ENCODE results near the gene ACAD10.
"Not testable (repeated sequence)": the region's sequence is repeated elsewhere in the genome, so short reads cannot be mapped to it uniquely, and the experiment has no call there.

Gene ACAD10

GRCh38 chr12:111686574-111687105 lies 787 bp downstream of the ACAD10 start:
- no peak for DNase-seq (ENCODE audit: extremely low read depth in 1 of 2, low read depth in 1 of 2)

- DNase-seq (ENCODE audit: extremely low read depth in 1 of 2, low read depth in 1 of 2) = no peak
These were observed 1.4 kb downstream of the ACAD10 start for GRCh38 chr12:111687255-111687654.

- no peak for DNase-seq (ENCODE audit: extremely low read depth in 1 of 2, low read depth in 1 of 2)
These were observed 2.1 kb downstream of the ACAD10 start for GRCh38 chr12:111687952-111688351.

GRCh38 chr12:111691262-111691661 lies 5.4 kb downstream of the ACAD10 start:
- no peak for DNase-seq (ENCODE audit: extremely low read depth in 1 of 2, low read depth in 1 of 2)

- DNase-seq (ENCODE audit: extremely low read depth in 1 of 2, low read depth in 1 of 2) = no peak
These were observed 6.8 kb downstream of the ACAD10 start for GRCh38 chr12:111692575-111693210.

- no peak for DNase-seq (ENCODE audit: extremely low read depth in 1 of 2, low read depth in 1 of 2)
These were observed 8.0 kb downstream of the ACAD10 start for GRCh38 chr12:111693818-111694217.

GRCh38 chr12:111699962-111700361 lies 14.1 kb downstream of the ACAD10 start:
- no peak for DNase-seq (ENCODE audit: extremely low read depth in 1 of 2, low read depth in 1 of 2)

- no peak for DNase-seq (ENCODE audit: extremely low read depth in 1 of 2, low read depth in 1 of 2)
These were observed 19.8 kb downstream of the ACAD10 start for GRCh38 chr12:111705672-111706071.

GRCh38 chr12:111706145-111706544 lies 20.3 kb downstream of the ACAD10 start:
- DNase-seq (ENCODE audit: extremely low read depth in 1 of 2, low read depth in 1 of 2) = no peak

GRCh38 chr12:111715279-111715678 lies 29.4 kb downstream of the ACAD10 start:
- DNase-seq (ENCODE audit: extremely low read depth in 1 of 2, low read depth in 1 of 2) = no peak

GRCh38 chr12:111719316-111719715 lies 33.5 kb downstream of the ACAD10 start:
- DNase-seq (ENCODE audit: extremely low read depth in 1 of 2, low read depth in 1 of 2) = not testable (repeated sequence)

GRCh38 chr12:111720457-111720856 lies 34.6 kb downstream of the ACAD10 start:
- DNase-seq (ENCODE audit: extremely low read depth in 1 of 2, low read depth in 1 of 2) = no peak

- not testable (repeated sequence) for DNase-seq (ENCODE audit: extremely low read depth in 1 of 2, low read depth in 1 of 2)
These were observed 38.0 kb downstream of the ACAD10 start for GRCh38 chr12:111723646-111724360.

GRCh38 chr12:111728795-111729194 lies 42.9 kb downstream of the ACAD10 start:
- DNase-seq (ENCODE audit: extremely low read depth in 1 of 2, low read depth in 1 of 2) = no peak

- DNase-seq (ENCODE audit: extremely low read depth in 1 of 2, low read depth in 1 of 2) = no peak
These were observed 44.6 kb downstream of the ACAD10 start for GRCh38 chr12:111730420-111730819.

- no peak for DNase-seq (ENCODE audit: extremely low read depth in 1 of 2, low read depth in 1 of 2)
These were observed 46.9 kb downstream of the ACAD10 start for GRCh38 chr12:111732786-111733185.

- DNase-seq (ENCODE audit: extremely low read depth in 1 of 2, low read depth in 1 of 2) = no peak
These were observed 47.6 kb downstream of the ACAD10 start for GRCh38 chr12:111733340-111733915.

GRCh38 chr12:111739524-111739923 lies 53.7 kb downstream of the ACAD10 start:
- not testable (repeated sequence) for DNase-seq (ENCODE audit: extremely low read depth in 1 of 2, low read depth in 1 of 2)

GRCh38 chr12:111741235-111741812 lies 55.5 kb downstream of the ACAD10 start:
- DNase-seq (ENCODE audit: extremely low read depth in 1 of 2, low read depth in 1 of 2) = no peak

- no peak for DNase-seq (ENCODE audit: extremely low read depth in 1 of 2, low read depth in 1 of 2)
These were observed 59.4 kb downstream of the ACAD10 start for GRCh38 chr12:111745211-111745610.

GRCh38 chr12:111747333-111747732 lies 61.5 kb downstream of the ACAD10 start:
- no peak for DNase-seq (ENCODE audit: extremely low read depth in 1 of 2, low read depth in 1 of 2)
